GM12875 (cell line): ENCODE data around the gene PLEKHB1.
A peak's percentile ranks its signal among the peaks of the same experiment; 100 is the strongest.

ENCODE experiments used
- H3K4me3 ChIP-seq: one replicate; pipeline ENCODE4 v1.5.1; 2011; ENCODE audit warnings: low read depth, low read length, control low read depth
- TF ChIP-seq, protein P1 (sequence below): IDR thresholded peaks from 2 replicates; pipeline ENCODE4 v1.5.1; 2011; ENCODE audit warnings: low read depth, mild to moderate bottlenecking, control low read depth, inconsistent platforms, low read length, moderate library complexity, borderline replicate concordance; ENCODE audit not compliant: insufficient read depth

PLEKHB1 gene, protein sequence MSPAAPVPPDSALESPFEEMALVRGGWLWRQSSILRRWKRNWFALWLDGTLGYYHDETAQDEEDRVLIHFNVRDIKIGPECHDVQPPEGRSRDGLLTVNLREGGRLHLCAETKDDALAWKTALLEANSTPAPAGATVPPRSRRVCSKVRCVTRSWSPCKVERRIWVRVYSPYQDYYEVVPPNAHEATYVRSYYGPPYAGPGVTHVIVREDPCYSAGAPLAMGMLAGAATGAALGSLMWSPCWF

DNA sequence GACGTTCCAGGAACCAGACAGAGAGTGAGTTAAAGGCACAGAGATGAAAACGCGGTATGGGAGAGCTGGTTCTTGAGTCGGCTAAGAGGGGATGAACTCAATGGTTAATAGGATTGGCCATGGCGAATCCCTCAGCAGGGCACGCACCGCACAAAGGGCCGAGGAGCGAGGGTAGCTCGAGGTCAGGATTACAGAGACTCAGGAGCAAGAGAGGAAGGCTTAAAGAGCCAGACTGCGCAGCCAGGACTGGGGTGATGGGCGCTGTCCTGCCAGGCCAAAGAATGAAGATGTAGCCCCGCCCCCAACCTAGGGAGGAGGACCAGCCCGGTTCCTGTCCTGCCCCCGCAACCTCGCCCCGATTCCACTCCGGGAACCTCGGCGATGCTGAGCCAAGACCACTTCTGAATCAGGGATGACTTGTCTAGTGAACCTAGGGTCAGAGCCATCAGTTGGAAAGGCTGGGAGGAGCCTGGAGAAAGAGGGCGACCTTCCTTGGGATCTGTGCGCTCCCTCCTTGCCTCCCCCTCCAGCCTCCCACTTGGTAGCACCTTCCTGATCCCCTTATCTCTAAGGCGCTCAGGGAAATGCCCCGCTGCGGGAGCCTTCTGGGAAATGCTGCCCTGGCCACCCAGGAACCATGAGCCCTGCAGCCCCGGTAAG is at the start of gene PLEKHB1:
PLEKHB1 (plus strand) TSS at position 610 of the 660 bp plus-strand sequence; CDS start at position 638, 28 bp downstream.
- TF ChIP-seq, protein P1, sequence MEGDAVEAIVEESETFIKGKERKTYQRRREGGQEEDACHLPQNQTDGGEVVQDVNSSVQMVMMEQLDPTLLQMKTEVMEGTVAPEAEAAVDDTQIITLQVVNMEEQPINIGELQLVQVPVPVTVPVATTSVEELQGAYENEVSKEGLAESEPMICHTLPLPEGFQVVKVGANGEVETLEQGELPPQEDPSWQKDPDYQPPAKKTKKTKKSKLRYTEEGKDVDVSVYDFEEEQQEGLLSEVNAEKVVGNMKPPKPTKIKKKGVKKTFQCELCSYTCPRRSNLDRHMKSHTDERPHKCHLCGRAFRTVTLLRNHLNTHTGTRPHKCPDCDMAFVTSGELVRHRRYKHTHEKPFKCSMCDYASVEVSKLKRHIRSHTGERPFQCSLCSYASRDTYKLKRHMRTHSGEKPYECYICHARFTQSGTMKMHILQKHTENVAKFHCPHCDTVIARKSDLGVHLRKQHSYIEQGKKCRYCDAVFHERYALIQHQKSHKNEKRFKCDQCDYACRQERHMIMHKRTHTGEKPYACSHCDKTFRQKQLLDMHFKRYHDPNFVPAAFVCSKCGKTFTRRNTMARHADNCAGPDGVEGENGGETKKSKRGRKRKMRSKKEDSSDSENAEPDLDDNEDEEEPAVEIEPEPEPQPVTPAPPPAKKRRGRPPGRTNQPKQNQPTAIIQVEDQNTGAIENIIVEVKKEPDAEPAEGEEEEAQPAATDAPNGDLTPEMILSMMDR: no peak
- no peak within 1 kb of the TSS for H3K4me3 ChIP-seq

DNA sequence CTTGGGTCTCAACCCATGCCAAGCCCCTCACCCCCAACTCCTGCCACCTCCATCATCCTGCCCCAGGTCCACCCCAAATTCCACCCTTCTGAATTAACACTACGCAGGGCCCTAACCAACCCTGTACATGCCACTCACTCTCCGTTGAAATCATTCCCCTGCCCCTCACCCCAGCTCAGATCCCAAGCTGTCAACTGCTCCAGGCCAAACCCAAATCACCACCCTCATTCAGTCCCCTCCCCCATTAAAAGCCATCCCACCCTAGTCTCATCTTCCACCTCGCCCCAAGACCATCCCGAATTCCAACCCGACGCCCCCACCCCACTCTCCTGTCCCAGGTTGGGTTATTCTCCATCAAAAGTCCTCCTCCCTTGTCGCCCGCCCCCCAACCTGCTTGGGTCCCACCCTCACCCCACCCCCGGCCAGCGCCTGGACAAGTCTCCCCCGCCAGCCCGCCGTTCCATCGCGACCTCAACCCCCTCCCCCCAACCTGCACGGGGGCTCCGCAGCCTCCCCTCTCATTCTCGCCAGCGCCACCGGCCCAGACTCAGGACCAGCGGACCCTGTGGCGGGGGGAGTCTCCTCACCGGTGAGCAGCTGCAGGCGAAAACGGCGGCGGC is 48.9 kb upstream of the PLEKHB1 start:
- TF ChIP-seq, protein P1: no peak
- peak overlapping the region; percentile 50 for H3K4me3 ChIP-seq

DNA sequence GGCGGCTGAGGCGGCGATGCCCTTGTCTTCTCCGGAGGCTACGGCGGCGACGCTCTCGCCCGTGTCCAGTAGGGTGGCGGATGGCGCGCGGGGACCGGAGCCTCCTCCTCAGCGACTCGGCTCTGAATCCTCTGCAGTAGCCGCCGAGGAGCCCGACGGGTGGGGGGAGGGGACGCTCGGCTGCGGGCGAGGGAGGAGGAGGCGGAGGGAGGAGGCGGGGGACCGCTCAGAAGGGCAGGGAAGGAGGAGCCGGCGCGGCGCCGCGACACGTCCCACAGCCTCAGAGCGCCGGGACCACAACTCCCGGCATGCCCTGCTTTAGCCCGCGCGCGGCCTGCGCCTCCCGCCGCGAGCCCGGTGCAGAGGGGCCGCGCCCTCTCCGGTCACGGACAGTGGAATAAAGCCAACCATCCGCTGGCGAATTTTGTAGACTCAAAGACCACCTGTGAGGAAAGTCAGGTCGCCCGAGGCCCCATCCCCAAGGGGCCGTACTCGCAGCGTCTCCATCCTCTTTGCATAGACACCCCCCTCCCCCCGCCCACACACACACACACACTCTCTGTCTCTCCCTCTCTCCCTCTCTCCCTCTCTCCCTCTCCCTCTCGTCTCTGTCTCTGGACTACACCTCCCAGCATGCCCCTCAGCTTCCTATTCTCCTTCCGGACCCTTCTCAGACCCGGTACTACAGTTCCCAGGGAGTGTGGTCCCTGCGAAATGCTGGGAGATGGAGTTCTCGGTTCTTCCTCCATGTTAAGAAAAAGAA is 48.2 kb upstream of the PLEKHB1 start, which contains the start of gene FAM168A:
FAM168A (minus strand) TSS at position 157 of the 763 bp plus-strand sequence. CDS start 129,638 bp downstream, outside the sequence.
- TF ChIP-seq, protein P1: peak; percentile 2; the same call in 1 of the 2 replicates
- H3K4me3 ChIP-seq: peak within 1 kb of the TSS; percentile 50

DNA sequence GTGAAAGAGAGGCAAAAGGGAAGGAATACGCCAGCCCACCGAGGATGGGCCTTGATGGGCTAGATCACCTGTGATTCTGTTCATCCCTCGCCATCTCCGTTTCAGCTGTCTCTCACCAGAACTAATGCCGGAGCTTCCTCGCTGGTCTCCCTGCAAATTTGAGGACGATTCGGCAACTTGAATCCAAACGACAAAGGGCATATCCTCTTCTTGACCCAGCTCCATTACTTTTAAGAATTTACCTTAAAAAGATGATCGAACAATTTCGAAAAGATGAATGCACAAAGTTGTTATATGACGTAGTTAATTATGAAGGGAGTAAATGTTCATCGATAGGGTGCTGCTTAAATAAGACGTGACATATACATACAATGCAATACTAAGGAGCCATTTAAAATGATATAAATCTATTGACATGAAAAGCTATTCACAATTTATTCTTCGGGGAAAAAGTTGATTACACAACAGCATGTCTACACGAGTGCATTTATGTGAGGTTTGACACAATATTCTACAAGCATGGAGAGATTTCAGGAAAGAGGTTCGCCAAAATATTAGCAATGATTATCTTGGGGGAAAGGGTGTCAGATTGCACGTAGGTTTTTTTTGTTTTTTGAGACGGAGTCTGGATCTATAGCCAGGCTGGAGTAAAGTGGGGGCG is 47.5 kb upstream of the PLEKHB1 start:
- TF ChIP-seq, protein P1: no peak
- H3K4me3 ChIP-seq: peak overlapping the region; percentile 50

DNA sequence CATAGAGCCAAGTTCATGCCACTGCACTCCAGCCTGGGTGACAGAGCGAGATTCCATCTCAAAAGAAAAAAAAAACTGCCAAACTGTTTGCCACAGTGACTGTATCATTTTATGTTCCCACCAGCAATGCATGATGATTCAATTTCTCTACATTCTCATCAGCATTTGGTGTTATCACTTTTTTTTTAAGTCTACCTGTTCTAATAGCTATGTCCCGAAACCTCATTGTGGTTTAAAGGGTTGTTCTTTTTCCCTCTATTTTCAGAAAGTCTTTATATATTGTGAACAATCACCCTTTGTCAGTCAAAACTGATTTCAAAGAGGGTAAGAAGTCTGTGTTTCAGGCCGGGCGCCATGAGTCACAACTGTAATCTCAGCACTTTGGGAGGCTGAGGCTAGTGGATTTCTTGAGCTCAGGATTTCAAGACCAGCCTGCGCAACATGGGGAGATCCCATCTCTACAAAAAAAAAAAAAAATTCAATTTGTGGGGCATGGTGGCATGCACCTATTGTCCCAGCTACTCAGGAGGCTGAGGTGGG is 33.7 kb upstream of the PLEKHB1 start:
- TF ChIP-seq, protein P1: no peak
- no peak overlapping the region for H3K4me3 ChIP-seq

DNA sequence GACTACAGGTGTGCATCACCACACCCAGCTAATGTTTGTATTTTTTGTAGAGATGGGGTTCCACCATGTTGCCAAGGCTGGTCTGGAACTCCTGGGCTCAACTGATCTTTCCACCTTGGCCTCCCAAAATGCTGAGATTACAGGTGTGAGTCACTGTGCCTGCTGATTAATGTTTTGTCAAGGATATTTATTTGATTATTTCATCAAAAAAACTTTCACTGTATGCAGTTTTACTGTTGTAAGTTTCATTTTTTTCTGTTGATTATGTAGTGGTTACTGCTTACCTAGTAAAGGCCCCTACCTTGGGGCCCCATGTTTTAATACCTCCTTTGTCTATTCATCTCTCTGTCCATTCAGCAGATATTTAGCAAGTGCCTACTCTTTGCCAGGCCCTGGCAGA is 31.8 kb upstream of the PLEKHB1 start:
- TF ChIP-seq, protein P1: no peak
- H3K4me3 ChIP-seq: no peak overlapping the region
